GM21367 (cell line): Measurements from ENCODE around the gene SPDYE3.
A peak's percentile ranks its signal among the peaks of the same experiment; 100 is the strongest.

Source experiments
- ATAC-seq: cut with Tn5 transposase; IDR thresholded peaks from one replicate; pipeline ENCODE4 v1.9.1; 2021; ENCODE audit not compliant: unreplicated experiment

The SPDYE3 gene

DNA sequence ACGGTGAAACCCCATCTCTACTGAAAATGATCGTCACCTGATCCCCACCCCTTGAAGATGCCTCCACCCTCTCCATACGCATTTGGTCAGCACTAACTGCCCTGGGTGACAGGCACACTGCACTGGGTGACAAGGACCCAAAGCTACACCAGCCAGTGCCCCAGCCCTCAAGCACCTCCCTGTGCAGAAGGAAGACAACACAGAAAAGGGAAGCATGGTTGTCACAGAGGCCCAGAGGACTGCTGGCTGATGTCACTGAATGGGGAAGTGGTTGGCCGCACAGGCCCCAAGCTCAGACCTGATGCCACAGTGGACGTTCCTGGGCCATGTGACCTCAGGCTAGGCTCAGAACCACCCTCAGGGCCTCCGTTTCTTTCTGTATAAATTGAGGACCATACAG is 61.6 kb downstream of the SPDYE3 start:
- peak; percentile 67 for ATAC-seq

DNA sequence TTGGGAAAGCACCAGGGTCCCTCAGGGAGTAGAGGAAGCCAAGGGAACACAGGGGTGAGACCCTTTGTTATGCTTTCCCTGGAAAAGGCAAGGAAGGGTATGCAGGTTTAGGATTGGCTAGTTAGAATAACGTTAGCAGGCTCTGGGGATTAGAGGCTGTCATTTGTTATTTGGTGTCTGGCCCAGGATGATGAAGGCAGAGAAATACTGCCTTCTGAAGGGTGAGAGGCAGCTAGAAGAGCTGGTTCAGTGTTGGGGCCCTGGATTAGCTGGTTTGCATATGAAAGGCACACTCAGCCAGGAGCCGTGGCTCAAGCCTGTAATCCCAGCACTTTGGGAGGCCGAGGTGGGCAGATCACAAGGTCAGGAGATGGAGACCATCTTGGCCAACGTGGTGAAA is 62.8 kb downstream of the SPDYE3 start:
- ATAC-seq = no peak

DNA sequence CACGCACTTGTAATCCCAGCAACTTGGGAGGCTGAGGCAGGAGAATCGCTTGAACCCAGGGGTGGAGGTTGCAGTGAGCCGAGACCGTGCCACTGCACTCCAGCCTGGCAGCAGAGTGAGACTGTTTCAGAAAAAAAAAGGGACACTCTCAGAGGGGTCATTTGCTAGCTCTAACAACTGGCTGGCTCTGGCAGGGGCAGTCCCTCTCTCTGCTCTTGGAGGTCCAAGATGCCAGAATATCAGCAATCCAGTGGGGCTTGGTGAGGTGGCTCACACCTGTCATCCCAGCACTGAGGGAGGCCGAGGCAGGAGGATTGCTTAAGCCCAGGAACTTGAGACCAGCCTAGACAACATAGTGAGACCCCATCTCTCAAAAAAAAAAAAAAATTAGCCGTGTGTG is 63.2 kb downstream of the SPDYE3 start:
- no peak for ATAC-seq

DNA sequence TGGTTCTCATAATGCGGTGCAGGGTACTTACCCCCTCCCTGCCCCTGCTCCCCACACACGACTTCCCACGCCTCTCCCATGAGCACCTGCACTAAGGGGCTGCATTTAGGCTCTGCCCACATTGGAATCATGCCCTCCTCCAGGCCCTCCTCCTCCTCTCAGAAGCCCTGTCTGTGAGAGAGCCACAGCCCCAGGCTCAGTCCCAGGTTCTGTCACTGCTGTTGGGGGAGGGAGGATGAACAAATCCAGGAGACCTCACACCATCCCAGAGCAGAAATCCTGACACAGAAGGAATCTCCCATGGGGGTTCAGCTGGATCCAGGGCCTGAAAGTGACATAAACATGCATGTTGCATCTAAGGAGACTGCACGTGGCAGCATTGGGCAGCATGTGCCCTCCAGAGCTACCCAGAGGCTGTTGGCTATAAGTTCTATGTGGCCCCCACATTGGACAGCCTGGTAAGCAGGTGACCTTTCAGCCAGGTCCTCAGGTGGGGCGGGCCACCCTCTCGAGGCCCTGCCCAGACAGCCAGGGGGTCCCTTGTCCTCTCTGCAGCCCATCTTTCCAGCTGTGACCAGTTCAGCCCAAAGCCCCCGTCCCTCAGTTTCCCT is 64.2 kb downstream of the SPDYE3 start:
- ATAC-seq = no peak
